Glomerular visceral epithelial cell (primary cell): ENCODE data around the gene PFKFB3.
"Not testable (repeated sequence)": the region's sequence is repeated elsewhere in the genome, so short reads cannot be mapped to it uniquely, and the experiment has no call there.

Experiments
- DNase-seq: peaks from one replicate; pipeline ENCODE4 v3.0.0-alpha.2; 2016; ENCODE audit errors: extremely low spot score

Gene PFKFB3

GRCh38 chr10:6236349-6237198 lies 33.8 kb downstream of the PFKFB3 start:
- DNase-seq = no peak

DNA sequence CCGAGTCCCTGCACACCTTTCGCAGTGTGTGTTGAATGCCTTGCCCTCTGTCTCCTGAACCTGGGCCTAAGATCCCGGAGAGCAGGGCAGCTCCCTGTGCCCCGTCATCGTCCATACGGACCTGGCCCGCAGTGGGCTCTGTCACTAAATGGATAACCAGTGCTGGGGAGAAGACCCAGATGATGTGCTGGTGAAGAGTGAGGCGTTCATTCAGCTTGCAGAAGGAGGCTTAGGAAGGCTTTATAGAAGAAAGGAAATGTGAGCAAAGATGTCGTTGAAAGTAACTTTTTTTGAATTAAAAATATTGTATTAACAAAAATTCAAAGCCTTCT lies 34.4 kb downstream of the PFKFB3 start:
- DNase-seq = no peak

DNA sequence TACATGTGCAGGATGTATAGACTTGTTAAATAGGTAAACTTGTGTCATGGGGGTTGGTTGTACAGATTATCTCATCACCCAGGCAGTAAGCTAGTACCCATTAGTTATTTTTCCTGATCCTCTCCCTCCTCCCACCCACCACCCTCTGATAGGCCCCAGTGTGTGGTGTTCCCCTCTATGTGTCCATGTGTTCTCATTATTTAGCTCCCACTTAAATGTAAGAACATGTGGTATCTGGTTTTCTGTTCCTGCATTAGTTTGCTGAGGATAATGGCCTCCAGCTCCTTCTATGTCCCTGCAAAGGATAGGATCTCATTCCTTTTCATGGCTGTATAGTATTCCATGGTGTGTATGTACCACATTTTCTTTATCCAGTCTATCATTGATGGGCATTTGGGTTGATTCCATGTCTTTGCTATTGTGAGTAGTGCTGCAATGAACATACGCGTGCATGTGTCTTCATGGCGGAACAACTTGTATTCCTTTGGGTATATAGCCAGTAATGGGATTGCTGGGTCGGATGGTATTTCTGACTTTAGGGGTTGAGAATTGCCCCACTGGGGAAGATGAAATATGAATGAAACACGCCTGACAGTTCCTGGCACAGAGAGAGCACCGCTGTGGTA lies 36.0 kb downstream of the PFKFB3 start:
- not testable (repeated sequence) for DNase-seq

- peak; percentile 95 for DNase-seq
These were observed 36.7 kb downstream of the PFKFB3 start for GRCh38 chr10:6239213-6239991.

DNA sequence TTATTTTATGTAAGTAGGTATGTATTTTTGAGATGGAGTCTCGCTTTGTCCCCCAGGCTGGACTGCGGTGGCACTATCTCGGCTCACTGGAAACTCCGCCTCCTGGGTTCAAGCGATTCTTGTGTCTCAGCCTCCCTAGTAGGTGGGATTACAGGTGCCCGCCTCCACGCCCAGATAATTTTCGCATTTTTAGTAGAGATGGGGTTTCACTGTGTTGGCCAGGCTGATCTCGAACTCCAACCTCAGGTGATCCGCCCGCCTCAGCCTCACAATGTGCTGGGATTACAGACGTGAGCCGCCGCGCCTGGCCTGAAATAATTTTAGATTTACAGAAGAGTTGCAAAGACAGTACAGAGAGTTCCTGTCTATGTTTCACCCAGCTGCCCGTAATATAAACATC lies 37.5 kb downstream of the PFKFB3 start:
- no peak for DNase-seq

DNA sequence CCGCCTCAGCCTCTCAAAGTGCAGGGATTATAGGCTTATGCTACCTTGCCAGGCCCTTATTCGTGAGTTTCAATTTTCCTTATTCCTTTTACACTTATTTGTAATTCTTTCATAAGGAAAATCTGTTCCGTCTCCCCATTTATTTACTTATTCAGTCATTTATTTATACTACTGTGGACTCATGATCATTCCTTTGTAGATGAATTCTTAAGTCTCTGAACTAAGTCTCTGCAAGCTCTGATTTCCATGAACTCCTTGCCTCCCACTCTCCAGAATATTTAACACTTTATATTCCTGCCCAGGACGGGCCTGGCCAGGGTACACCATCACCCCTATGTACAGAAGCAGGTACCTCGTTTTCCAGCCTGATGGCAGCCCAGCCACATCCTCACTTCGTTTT lies 39.4 kb downstream of the PFKFB3 start:
- DNase-seq = no peak

- DNase-seq = no peak
These were observed 41.8 kb downstream of the PFKFB3 start for GRCh38 chr10:6244510-6244909.

DNA sequence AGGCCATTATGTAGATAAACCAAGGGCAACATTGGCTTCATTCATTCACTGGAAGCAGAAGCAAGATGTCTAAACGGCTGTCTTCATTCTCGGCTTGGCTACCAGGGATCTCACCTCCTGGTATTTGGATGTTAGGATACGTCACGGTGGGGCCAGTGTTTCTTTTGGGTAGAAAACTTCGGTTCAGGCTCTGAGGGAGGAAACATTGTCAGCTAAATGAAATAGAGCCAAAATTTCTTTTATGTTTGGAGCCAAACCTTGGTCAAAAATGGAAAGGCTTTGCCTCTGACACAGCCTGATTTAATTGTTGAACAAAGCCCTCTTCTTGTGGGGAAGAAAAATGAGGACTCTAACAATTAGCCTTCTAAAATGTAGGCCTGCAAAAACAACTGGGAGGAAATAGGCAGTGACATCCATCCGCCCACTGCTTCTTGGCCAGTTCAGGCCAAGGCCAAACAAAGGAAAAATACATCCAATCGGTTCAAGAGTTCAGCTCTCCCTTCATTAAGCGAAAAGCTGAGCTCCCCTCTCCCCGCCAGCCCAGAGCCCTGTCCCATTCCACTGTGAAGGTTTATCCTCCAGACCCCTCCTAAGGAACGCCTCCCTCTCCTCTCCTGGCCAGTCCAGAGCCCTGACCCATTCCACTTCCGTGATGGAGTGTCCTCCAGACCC lies 44.4 kb downstream of the PFKFB3 start:
- DNase-seq = no peak

GRCh38 chr10:6248908-6249307 lies 46.2 kb downstream of the PFKFB3 start:
- not testable (repeated sequence) for DNase-seq

- DNase-seq = no peak
These were observed 47.0 kb downstream of the PFKFB3 start for GRCh38 chr10:6249698-6250097.

GRCh38 chr10:6250745-6251144 lies 48.0 kb downstream of the PFKFB3 start:
- DNase-seq = no peak

DNA sequence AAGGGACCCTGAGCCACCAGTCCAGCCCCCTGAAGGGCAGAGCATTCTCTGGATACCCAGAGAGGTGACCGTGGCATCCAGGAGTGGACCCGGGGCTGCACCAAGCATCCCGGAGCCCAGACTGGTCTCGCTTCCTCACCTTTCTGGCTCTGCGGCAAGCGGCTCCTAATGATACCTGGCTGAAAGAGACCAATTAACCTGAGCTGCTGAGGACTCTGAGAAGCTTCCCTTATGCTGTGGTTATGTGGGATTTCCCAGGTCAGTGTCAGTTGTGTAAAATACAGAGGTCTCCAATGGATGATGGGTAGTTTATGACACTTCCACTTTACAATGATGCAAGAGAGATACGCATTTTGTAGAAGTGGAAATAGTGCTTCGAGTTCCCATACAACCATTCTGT lies 51.5 kb downstream of the PFKFB3 start:
- DNase-seq = no peak

DNA sequence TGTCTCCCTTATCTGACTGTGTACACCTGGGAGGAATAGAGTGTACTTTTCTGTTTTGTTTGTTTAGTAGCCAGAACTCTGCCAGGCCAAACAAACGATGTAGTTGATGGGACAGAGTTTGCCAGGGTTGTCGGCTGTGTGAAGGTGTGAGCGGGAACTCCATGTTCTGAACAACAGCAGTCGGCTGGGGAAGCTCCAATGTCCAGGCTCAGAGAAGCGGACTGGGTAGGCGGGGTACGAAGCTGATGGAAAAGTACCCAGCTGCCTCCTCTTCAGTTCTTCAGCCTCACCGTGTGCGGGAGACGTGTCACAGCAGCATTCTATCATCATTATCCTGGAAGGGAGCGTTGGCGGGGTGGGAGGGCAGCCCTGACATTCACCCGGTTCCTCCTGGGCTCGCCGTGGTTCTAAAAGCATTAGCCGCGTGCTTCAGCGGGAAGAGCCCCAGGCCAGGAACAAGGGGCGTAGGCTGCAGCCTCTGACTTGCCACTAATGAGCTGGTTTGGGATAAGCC lies 52.9 kb downstream of the PFKFB3 start:
- DNase-seq = no peak

DNA sequence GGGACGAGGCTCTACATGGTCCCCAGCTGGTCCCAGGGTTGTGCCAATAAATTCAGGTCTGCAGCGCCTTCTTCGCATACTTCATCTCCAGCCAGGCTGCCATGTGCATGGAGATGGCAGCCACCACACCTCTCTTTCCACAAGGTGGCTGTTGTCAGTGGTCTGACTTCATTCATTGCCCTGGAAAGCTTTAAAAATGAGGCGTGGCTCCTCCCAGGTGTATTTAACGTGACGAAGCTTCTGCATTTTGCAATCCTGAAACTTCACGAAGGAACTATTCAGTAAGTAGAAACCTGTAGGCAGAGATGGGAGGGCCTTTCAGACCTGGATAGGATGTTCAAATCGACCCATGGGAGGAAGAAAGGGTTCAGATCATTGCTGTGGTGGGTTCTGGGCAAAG lies 53.7 kb downstream of the PFKFB3 start:
- DNase-seq = no peak

- DNase-seq = no peak
These were observed 56.4 kb downstream of the PFKFB3 start for GRCh38 chr10:6259153-6259552.

- DNase-seq = no peak
These were observed 58.1 kb downstream of the PFKFB3 start for GRCh38 chr10:6260843-6261242.

DNA sequence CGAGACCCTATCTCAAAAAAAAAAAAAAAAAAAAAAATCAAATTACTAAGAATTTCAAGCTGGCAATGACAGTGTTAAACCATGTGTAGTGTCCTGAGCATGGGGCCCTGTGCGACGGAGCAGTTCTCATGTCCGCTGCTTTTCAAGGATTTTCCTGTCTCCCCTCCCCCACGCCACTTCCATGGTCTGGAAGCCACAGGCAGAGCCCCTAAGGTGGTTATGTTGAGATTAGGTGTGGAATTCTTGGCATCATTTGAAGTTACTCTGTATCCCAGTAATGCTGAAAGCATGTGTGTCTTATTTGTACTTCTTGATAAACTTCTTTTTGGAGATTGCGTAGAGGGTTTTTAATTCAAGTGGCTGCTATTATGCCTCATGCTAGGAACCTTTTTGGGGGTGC lies 65.2 kb downstream of the PFKFB3 start:
- DNase-seq = no peak

DNA sequence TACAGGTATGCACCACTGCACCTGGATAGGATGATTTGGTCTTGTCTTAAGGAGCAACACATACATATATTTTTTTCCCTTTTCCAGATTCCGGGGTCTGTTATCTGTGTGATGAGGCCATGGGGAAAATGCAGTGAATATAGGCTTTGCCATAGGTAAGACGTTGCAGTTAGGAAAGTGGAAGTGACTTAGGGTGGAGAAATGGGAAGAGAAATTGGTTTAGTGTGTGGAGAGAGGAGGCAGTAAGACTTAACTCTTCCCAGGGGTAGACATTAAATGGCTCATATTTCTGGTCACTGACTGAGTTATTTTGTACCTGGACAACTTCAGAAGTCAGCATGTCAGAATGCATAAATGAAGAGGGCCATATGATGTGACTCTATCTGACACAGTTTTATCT lies 66.7 kb downstream of the PFKFB3 start:
- no peak for DNase-seq

GRCh38 chr10:6269953-6270867 lies 67.5 kb downstream of the PFKFB3 start:
- peak; percentile 51 for DNase-seq

GRCh38 chr10:6270951-6271350 lies 68.2 kb downstream of the PFKFB3 start:
- DNase-seq = no peak

DNA sequence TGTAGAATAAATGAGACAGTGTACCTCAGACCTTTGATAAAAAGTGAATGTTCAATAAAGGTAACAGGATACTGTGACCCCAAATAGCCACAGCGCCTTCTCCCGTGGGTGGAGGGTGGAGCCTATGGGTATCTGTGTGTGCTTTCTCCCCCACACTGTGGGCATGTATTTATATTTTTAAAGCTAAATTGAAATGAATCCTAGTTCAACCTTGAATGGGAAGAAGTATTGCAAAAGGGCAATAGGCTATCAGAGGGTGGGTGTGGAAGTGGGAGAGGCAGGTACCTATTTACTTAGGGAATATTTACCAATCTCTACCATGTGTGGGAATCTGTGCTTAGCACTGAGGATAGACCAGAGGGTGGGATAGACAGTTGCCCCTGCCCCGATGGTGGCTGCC lies 68.9 kb downstream of the PFKFB3 start:
- DNase-seq = no peak
